ENCODE results near the gene INO80E.
"Not testable (repeated sequence)": the region's sequence is repeated elsewhere in the genome, so short reads cannot be mapped to it uniquely, and the experiment has no call there.

Gene INO80E, protein sequence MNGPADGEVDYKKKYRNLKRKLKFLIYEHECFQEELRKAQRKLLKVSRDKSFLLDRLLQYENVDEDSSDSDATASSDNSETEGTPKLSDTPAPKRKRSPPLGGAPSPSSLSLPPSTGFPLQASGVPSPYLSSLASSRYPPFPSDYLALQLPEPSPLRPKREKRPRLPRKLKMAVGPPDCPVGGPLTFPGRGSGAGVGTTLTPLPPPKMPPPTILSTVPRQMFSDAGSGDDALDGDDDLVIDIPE

DNA sequence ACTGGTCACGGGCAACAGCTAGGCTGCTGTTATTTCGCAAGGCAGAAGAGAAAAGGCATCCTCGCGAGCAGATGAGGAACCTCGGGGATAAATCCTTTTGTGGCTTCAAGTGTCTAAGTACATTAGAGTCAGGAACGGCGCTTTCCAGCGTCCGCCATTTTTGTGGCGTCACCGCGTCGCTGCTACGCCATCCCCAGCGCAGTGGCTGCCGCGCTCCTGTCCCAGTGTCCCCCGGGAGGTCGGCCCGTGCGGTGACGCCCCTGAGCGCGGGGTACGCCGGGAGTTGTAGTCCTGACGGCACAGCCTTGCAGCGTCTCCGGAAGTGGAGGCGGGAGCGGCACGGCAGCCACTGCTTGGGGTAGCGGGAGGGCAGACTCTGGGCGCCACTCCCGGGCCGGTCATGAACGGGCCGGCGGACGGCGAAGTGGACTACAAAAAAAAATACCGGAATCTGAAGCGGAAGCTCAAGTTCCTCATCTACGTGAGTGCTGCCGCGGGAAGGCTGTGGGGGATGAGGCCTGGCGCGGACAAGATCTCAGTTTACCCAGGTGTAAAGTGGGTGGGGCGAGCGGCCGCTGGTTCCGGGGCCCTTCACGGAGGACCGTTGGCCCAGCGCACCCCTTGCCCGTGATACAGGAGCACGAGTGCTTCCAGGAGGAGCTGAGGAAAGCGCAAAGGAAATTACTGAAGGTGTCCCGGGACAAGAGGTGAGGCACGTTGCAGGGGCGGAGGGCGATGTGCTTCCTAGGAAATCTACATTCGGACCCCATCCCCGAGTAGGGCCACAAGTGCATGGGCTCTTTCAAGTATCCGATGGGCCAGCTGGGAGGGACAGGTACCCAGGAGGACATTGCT, at the start of gene INO80E:
Gene INO80E, plus strand, starts transcription at position 331 of the 855 bp plus-strand sequence. Its CDS starts 70 bp downstream, at position 401.
- peak; percentile 99 for DNase-seq

DNA sequence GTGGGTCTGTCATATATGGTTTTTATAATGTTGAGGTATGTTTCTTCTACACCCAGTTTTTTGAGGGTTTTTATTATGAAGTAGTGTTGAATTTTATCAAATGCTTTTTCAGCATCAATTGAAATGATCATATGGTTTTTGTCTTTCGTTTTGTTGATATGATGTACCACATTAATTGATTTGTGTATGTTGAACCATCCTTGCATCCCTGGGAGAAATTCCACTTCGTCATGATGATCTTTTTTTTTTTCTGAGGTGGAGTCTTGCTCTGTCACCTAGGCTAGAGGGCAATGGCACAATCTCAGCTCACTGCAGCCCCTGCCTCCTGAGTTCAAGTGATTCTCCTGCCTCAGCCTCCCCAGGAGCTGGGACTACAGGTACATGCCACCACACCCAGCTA, 48.1 kb upstream of the INO80E start:
- DNase-seq: no peak

DNA sequence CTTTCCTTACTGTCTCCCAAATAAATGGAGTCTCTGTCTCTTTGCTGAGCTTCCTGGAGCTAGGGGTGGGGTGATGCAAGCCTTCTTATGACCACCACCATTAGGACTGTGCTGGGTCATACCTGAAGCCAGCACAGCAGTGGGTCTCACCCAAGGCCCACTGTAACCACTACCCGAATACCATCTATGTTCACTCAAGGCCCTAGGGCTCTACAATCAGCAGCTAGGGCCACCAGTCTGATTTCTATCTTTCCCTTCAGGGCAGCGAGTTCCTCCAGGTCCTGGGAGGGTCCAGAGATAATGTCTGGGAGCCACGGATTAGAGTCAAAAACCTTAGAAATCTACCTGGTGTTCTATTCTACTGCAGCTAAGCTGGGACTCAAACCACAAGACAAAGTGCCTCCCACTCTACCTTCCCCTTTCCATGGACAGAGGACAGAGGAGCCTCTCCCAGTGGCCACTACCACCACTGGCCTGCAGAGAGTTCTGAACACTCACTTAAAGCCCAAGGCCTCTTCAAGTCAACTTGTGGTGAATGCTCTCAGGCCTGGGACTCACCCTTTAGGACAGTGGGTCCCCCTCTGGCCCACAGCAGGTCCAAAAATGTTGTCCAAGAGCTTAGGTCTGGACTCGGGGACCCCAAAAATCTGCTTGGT, 45.1 kb upstream of the INO80E start:
- DNase-seq: no peak

DNA sequence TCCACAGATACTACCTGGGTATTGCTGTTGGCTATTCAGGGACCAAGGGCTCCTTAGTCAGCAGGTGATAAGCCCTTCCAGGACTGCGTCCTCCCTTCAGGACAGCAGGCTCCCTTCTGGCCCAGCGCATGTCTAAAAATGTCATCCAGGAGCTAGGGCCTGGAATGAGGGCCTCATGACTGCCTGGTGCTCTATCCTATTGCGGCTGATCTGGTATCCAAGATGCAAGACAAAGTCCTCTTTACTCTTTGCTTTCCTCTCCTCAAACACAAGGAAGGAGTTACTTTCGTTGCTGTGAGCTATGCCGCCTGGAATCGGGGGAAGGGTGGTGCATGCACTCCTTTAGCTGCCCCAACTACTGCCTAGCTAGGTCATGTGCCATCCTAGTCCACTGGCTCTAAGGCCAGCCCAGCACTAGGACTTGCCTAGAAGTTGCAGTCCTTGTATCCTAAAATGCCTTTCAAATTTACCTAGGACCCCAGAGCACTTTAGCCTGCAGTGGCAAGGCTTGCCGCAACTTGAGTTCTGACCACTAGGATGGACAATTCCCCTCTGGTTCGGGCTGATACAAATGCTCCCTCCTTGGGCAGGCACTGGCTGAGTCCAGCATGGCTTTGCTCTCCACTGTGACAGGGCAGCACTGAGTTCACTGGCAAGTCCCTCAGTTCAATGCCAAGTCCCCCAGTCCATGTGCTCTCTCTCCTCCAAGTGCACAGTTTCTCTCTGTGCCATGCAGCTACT, 44.2 kb upstream of the INO80E start:
- DNase-seq: no peak

DNA sequence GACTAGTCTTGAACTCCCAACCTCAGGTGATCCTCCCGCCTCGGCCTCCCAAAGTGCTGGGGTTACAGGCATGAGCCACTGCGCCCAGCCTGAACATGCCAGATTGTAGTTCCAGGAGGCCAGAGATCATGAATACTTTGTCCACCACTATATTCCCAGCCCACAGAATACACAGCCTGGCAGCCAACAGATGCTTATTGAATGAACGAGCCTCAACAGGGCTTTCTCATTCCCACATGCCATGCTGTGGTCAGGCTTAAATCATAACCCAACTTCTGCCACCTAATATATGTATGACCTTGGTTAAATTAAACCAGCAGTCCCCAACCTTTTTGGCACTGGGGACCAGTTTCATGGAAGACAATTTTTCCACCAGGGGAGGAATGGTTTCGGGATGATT, 37.3 kb upstream of the INO80E start:
- no peak for DNase-seq

DNA sequence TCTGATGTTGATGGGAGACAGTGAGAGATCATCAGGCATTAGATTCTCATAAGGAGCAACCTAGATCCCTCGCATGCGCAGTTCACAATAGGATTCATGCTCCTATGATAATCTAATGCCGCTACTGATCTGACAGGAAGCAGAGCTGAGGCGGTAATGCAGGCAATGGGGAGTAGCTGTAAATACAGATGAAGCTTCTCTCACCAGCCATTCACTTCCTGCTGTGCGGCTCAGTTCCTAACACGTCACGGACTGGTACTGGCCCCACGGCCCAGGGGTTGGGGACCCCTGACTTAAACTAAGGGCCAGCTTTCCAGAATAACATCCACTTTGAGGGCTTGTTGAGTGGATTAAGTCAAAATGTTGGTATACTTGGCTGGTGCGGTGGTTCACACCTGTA, 36.7 kb upstream of the INO80E start:
- no peak for DNase-seq

DNA sequence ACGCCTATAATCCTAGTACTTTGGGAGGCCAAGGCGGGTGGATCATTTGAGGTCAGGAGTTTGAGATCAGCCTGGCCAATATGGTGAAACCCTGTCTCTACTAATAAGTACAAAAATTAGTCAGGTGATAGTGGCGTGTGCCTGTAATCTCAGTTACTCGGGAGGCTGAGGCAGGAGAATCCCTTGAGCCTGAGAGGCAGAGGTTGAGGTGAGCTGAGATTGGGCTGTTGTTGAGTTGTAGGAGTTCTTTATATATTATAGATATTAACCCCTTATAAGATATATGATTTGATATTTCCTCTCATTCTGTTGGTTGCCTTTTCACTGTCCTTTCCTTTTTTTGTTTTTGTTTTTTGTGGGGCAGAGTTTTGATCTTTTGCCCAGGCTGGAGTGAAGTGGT, 36.2 kb upstream of the INO80E start:
- DNase-seq: not testable (repeated sequence)

DNA sequence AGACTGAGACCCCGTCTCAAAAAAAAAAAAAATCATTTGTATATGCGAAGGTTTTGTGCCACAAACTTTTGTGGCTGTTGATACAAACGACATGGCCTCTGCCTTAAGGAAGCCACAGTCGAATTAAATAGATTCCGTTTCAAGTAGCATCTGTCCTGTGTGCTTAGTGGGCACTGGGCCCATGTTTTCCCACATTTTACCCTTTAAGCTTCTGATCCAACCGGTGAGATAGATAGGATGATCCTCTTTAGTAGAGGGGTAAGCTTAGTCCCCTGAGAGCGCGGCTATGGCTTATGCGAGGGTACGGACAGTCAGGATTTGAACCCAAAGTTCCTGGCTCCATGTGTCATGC, 34.9 kb upstream of the INO80E start:
- no peak for DNase-seq

DNA sequence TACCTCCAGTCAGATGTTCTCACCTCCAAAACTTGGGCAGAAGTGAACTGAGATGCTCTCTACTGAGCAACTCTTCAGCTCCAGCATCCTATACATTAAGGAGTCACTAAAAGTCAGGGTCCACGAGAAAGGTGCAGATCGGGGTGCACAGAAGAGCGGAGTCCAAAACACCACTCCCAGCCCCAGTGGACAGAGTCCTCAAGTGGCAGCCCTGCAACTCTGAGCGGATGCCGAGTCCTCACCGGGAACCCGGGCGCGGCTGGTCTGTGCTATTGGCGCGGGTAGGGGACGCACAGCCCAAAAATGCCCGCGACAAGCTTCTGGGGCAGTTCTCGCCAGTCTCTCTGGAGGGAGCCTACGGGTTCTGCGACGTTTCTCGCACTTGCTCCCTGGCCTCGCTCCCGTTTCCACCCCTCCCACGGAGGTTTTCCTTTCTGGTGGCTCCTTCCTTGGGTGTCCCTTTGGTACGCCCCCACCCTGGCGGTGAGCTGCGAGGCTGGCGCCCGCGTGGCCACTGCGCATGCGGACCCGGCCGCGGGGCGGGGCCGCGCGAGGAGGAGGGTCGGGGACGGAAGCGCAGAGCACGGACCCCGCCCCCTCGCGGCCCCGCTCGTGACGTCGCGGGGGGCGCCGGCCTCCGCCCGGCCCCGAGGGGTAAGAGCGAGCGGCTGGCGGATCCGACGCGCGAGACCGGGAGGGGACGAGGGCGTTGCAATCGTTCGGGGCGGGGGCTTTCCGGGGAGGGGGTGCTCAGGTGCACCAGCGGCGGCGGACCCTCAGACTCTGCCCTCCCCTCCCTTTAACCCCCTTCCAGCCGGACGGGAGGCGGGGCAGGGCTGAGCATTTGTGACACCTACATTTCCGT, 34.3 kb upstream of the INO80E start, which contains the start of gene TMEM219:
Gene TMEM219, plus strand, starts transcription at position 601 of the 865 bp plus-strand sequence. CDS start 1,065 bp downstream, outside the sequence.
- DNase-seq: peak; percentile 96

DNA sequence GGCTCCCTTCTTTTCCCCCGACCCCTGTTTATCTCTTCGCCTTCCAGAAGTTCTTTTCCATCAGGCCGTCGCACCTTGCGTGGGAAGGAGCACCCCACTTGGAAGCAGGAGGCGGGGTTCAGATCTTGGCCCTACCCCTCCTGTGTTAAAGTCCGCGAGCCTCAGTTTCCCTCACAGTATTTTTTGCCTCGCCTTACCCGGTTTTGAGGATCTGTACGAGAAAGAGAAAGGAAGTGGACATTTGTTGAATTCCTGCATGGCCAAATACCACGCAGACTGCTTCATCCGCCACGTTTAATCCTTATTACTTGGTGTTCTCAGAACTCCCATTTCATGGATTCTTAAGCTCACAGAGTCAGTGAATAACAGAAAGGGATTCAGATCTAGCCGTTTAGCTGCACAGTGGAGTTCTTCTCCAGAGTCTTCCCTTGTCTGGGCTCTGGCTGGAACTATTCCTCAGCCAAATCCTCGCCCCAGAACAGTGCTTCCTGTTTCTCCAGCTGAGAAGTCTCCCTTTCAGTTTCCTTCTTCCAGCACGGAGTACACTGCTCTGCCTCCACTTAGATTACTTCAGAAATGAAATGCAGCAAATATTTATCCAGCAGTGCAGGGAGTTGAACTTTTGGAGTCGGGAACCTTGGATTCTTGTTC, 33.6 kb upstream of the INO80E start:
- DNase-seq: peak; percentile 22

DNA sequence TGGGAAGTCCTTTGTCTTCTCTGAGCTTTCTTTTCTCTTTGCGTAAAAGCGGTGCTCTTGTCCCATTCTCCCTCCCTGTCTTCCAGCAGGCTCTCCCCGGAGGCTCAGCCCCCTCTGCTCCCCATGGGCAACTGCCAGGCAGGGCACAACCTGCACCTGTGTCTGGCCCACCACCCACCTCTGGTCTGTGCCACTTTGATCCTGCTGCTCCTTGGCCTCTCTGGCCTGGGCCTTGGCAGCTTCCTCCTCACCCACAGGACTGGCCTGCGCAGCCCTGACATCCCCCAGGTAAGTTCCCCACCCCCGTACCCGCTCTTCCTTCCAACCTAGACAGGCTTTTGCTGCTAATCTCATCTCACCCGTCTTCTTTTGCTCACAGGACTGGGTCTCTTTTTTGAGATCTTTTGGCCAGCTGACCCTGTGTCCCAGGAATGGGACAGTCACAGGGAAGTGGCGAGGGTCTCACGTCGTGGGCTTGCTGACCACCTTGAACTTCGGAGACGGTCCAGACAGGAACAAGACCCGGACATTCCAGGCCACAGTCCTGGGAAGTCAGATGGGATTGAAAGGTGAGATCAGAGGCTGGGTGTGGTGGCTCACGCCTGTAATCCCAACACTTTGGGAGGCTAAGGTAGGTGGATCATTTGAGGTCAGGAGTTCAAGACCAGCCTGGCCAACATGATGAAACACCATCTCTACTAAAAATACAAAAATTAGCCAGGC, 32.9 kb upstream of the INO80E start:
- no peak for DNase-seq

DNA sequence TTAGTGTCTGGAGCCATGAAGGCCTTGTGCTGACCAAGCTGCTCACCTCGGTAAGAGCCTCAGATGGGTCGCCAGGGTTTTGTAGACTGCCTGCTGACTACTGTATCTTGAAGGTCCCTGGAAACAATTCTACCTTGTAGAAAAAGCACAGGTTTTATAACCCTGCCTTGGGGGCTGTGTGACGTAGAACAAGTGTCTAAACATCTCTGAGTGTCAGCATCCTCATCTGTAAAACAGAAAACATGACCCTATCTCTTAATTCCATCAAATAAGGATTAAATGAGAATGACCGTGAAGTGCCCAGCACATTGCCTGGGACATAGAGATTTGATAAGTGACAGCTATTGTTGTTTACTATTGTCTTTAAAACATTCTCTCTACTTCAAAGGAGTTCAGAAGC, 27.8 kb upstream of the INO80E start:
- no peak for DNase-seq

DNA sequence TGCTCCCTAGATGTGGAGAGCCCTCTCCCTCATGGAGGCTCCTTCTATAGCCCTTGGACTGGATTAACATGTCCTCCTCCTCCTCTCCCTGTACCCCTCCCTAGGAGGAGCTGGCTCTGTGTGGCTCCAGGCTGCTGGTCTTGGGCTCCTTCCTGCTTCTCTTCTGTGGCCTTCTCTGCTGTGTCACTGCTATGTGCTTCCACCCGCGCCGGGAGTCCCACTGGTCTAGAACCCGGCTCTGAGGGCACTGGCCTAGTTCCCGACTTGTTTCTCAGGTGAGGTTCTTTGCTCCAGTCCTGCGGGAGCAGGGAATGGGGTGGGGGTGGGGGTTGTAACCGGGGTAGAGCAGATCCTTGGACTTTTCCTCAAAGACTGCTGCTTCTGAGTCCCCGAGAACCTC, 24.7 kb upstream of the INO80E start:
- no peak for DNase-seq

DNA sequence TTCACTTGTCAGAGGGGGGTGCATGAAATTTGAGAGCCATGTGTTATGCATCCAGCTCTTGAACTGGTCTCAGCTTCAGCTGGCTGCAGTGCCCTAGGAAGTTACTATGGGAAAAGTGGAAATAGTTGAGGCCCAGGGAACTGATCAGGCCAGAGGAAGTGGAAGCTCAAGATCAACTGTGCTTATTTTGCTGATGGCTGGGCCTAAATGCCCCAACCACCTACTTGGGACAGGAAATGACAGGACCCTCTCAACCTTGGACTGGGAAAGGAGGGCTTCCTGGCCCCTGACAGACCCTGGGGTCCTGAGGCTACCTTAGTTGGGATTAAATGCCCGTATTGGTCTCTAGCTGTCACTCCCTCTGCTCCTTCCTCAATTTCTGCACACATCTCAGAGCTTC, 23.5 kb upstream of the INO80E start:
- DNase-seq: no peak

DNA sequence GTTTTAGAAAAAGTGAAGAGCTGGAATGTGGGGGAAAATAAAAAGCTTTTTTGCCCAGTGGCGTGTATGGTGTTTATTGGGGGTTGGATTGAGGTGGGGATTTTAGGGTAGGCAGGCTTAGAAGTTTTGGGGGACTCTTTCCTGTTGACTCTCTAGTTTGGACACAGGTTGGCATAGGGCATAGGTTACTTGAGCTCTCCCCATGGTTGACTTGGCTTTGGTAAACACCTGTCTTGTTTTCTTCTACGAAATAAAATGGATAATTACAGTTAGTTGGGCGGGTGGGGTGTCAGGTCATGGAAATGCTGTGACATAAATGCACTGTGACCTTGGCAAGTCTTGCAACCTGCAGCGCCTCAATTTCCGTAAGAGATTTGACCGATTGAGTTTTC, 23.1 kb upstream of the INO80E start:
- no peak for DNase-seq

DNA sequence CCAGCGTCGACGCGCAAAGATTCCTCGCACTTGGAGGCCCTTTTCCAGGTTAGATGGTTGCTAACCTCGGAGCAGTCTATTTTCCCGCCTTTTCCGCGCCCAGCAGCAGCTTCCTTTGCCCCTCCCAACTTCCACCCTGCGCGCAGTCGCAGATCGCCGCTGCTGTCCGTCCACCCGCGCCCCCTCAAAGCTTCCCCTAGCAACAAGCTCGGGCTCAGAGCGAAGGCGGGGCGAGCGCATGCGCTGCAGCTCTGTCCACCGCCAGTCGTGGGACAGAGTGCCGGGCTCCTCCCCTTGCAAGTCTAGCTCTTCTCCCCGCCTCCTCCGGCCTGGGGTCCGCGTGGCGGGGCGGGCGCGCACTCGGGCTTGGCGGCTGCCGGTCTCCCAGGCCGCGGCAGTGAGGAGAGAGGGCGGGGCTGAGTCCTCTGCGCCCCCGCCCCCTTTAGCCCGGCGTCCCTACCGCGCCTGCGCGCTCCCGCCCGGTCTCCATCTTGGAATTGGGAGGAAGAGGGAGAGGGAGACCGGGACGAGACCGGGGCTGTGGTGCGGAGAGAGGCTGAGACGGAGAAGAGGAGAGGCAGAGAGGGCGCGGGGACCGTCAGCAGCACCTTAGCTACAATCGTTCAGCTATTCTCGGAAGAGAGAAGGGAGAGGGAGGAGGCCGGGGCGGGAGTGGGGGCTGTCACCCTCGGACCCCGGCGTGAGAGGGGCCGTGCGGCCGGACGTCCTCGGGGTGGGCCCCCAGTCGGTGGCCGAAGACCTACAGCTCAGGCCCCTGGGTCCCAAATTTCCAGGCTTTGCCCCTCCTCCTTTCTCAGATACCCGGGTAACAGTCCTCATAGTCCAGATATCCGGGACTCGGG, 22.4 kb upstream of the INO80E start, which contains the start of gene TAOK2:
Gene TAOK2, plus strand, starts transcription at position 485 of the 863 bp plus-strand sequence. CDS start 3,905 bp downstream, outside the sequence.
- DNase-seq: peak; percentile 99

DNA sequence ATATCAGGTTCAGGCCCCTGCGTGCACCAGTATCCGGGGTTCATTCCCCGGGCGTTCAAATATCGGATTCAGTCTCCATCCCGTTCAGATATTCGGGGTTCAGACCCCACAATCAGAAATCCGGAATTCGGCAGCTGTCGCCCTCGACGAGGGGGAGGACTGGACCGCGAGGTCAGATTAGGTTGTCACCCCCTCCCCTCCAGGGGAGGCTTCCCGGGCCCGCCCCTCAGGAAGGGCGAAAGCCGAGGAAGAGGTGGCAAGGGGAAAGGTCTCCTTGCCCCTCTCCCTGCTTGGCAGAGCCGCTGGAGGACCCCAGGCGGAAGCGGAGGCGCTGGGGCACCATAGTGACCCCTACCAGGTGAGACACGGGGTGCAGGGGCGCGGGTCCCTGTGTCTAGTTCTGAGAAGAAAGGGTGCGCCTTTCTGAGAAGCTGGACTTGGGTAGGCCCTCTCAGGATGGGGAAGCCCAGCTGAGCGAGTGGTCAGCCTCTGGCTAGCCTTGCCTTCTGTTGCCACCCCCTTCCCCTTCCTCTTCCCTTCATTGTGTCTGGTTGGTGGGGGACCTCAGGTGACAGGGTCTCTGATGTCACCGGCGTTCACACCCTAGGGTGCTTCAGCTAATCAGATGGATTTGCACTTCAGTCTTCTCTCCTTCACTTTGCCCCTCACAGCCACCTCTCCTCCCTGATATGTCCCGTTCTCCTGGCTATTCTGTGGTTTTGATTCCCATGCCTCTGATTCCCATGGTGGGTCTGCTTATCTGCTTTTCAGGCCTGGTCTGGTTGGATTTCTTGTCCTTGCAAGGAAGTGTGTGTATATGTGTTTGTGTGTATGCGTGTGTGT, 21.5 kb upstream of the INO80E start:
- peak; percentile 40 for DNase-seq

DNA sequence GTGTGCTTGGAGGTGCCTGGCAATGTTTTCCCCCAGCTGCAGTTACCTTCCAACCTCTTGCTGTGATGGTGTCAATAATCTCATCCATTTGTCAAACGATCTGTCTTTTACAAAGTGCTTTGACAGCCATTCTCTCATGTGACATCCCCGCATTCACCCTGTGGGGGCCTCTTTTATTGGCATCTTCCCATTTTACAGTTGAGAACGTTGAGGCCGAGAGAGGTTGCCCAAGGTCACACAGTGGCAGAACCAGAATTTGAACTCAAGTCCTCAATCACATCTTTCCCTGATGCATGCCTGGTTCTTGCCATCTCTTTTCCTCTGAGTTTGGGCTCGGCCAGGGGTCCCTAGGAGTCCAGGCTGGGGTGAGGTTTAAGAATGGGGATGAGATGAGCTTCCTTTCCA, 20.9 kb upstream of the INO80E start:
- DNase-seq: no peak

Measured in NCI-H69 (cell line).